Trophoblast cell (in vitro differentiated cells and primary cell): ENCODE measurements around the gene CFAP69.
"Not testable (repeated sequence)": the region's sequence is repeated elsewhere in the genome, so short reads cannot be mapped to it uniquely, and the experiment has no call there.

ENCODE experiments used
- DNase-seq, 2 donors: peaks; one replicate each; pipeline ENCODE4 v3.0.0-alpha.2; 2016
- H2AFZ ChIP-seq: 2 replicates; pipeline ENCODE4 v1.6.1; 2013; ENCODE audit warnings: low read length, moderate library complexity, mild to moderate bottlenecking; ENCODE audit not compliant: insufficient read depth, poor library complexity
- H2AK5ac ChIP-seq: 2 replicates; pipeline ENCODE4 v1.6.1; 2013; ENCODE audit warnings: mild to moderate bottlenecking, low read length
- H2BK120ac ChIP-seq: 2 replicates; pipeline ENCODE4 v1.6.1; 2013; ENCODE audit warnings: low read length, mild to moderate bottlenecking, moderate library complexity; ENCODE audit not compliant: insufficient read depth, poor library complexity
- H2BK12ac ChIP-seq: 2 replicates; pipeline ENCODE4 v1.6.1; 2013; ENCODE audit warnings: mild to moderate bottlenecking, low read length, moderate library complexity
- H2BK5ac ChIP-seq: 2 replicates; pipeline ENCODE4 v1.6.1; 2013; ENCODE audit warnings: low read length, low read depth, moderate library complexity, mild to moderate bottlenecking; ENCODE audit not compliant: poor library complexity
- H3K14ac ChIP-seq: 2 replicates; pipeline ENCODE4 v1.6.1; 2013; ENCODE audit warnings: mild to moderate bottlenecking, low read length
- H3K18ac ChIP-seq: 2 replicates; pipeline ENCODE4 v1.6.1; 2013; ENCODE audit warnings: mild to moderate bottlenecking, low read length
- H3K23ac ChIP-seq: 2 replicates; pipeline ENCODE4 v1.6.1; 2013; ENCODE audit warnings: low read length
- H3K27ac ChIP-seq: 2 replicates; pipeline ENCODE4 v1.5.1; 2013; ENCODE audit warnings: low read depth, mild to moderate bottlenecking, inconsistent platforms, low read length, moderate library complexity
- H3K27me3 ChIP-seq: 2 replicates; pipeline ENCODE4 v1.6.1; 2013; ENCODE audit warnings: inconsistent platforms, mild to moderate bottlenecking, low read length, moderate library complexity; ENCODE audit not compliant: insufficient read depth
- H3K36me3 ChIP-seq, 2 experiments: 1 replicate in 1 of 2; 2 replicates in 1 of 2; pipeline ENCODE4 v1.6.1; 2013; ENCODE audit warnings: low read length in 2 of 2, mild to moderate bottlenecking in 2 of 2, moderate library complexity in 1 of 2; ENCODE audit not compliant: insufficient read depth in 2 of 2, control insufficient read depth in 1 of 2
- H3K4ac ChIP-seq: 2 replicates; pipeline ENCODE4 v1.6.1; 2013; ENCODE audit warnings: low read depth, mild to moderate bottlenecking, low read length, moderate library complexity
- H3K4me1 ChIP-seq, 2 experiments: 1 replicate in 1 of 2; 2 replicates in 1 of 2; pipeline ENCODE4 v1.6.1; 2013; ENCODE audit warnings: low read length in 2 of 2, mild to moderate bottlenecking in 2 of 2, moderate library complexity in 1 of 2; ENCODE audit not compliant: insufficient read depth in 2 of 2, control insufficient read depth in 1 of 2
- H3K4me2 ChIP-seq: 2 replicates; pipeline ENCODE4 v1.6.1; 2013; ENCODE audit warnings: inconsistent platforms, mild to moderate bottlenecking, low read length, moderate library complexity
- H3K4me3 ChIP-seq: 2 replicates; pipeline ENCODE4 v1.5.1; 2013; ENCODE audit warnings: mild to moderate bottlenecking, low read depth, low read length, inconsistent platforms
- H3K79me1 ChIP-seq: one replicate; pipeline ENCODE4 v1.6.1; 2013; ENCODE audit warnings: low read length
- H3K79me2 ChIP-seq: 2 replicates; pipeline ENCODE4 v1.6.1; 2013; ENCODE audit warnings: low read length, mild to moderate bottlenecking; ENCODE audit not compliant: control insufficient read depth, insufficient read depth, poor library complexity
- H3K9ac ChIP-seq: 2 replicates; pipeline ENCODE4 v1.6.1; 2013; ENCODE audit warnings: mild to moderate bottlenecking, low read length
- H3K9me3 ChIP-seq: 2 replicates; pipeline ENCODE4 v1.6.1; 2013; ENCODE audit warnings: low read depth, mild to moderate bottlenecking, control low read depth, inconsistent platforms, low read length; ENCODE audit not compliant: insufficient read depth
- H4K12ac ChIP-seq: 2 replicates; pipeline ENCODE4 v1.6.1; 2013; ENCODE audit warnings: low read depth, mild to moderate bottlenecking, low read length, moderate library complexity
- H4K8ac ChIP-seq: 2 replicates; pipeline ENCODE4 v1.6.1; 2013; ENCODE audit warnings: low read depth, mild to moderate bottlenecking, low read length, moderate library complexity
- H4K91ac ChIP-seq: one replicate; pipeline ENCODE4 v1.6.1; 2013; ENCODE audit warnings: low read depth, mild to moderate bottlenecking, low read length, moderate library complexity
- WGBS: extraction: QIAGEN DNeasy Blood & Tissue Kit; methylation state at CpG from one replicate; pipeline ENCODE4 v1.1.7; 2013; ENCODE audit warnings: missing lambda C conversion rate; ENCODE audit not compliant: insufficient read length, insufficient coverage; ENCODE audit errors: extremely low coverage; 5-methylcytosine and 5-hydroxymethylcytosine counted together

CFAP69 gene

GRCh38 chr7:90250601-90251303 is 5.8 kb downstream of the CFAP69 start:
- no peak overlapping the region for H3K4ac ChIP-seq
- H3K4me3 ChIP-seq = no peak overlapping the region
- H3K79me2 ChIP-seq = no peaks in the 10 kb centered on the region

DNA sequence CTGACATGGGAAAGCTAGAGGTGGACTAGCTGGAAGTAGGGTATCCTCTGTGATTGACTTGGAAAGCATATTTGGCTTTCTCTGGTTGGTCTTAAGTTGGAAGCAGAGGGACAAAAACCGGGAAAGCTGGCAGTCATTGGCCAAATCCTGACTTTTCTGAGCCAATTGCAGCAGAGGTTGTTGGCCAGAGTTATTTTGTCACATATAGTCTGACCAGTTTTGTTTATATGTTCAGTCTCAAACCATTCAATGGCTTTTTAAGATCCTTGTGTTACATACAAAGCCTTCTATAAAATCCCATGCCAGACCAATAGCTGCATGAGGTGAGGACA is 6.3 kb downstream of the CFAP69 start:
- Histone ChIP-seq H2AFZ (no peak overlapping the region), H2BK5ac (no peak overlapping the region), H3K4me3 (no peak overlapping the region), H3K14ac (no peak overlapping the region), H2BK120ac (no peak overlapping the region), H4K91ac (no peak overlapping the region), H4K8ac (no peak overlapping the region), H3K23ac (no peak overlapping the region), H3K36me3 (no peaks in the 10 kb centered on the region), H4K12ac (no peak overlapping the region), H3K18ac (no peak overlapping the region), H2BK12ac (no peak overlapping the region), H3K79me2 (no peaks in the 10 kb centered on the region), H3K9me3 (no peaks in the 10 kb centered on the region), H2AK5ac (no peak overlapping the region), H3K4me2 (no peak overlapping the region), H3K4ac (no peak overlapping the region), H3K9ac (no peak overlapping the region), H3K4me1 (no peaks in the 10 kb centered on the region), H3K27me3 (no peaks in the 10 kb centered on the region), H3K27ac (no peak overlapping the region), H3K79me1 (no peaks in the 10 kb centered on the region)
- no peak for DNase-seq
- whole genome bisulfite sequencing = no CpG with 5 or more reads among the region's 1 CpG

More at GRCh38 chr7:90250601-90251303, 5.8 kb downstream of the CFAP69 start:
- no peak overlapping the region for H2AFZ ChIP-seq
- H3K23ac ChIP-seq = no peak overlapping the region
- H4K12ac ChIP-seq = no peak overlapping the region
- no peak overlapping the region for H3K9ac ChIP-seq
- H3K14ac ChIP-seq = no peak overlapping the region
- H3K4me1 ChIP-seq = no peaks in the 10 kb centered on the region
- H3K4me2 ChIP-seq = no peak overlapping the region
- no peaks in the 10 kb centered on the region for H3K79me1 ChIP-seq
- H3K36me3 ChIP-seq = no peaks in the 10 kb centered on the region
- DNase-seq = no peak
- H3K9me3 ChIP-seq = no peaks in the 10 kb centered on the region
- H3K27ac ChIP-seq = no peak overlapping the region
- no peak overlapping the region for H2BK5ac ChIP-seq
- H2BK120ac ChIP-seq = no peak overlapping the region
- H4K8ac ChIP-seq = no peak overlapping the region
- no peak overlapping the region for H3K18ac ChIP-seq
- H3K27me3 ChIP-seq = no peaks in the 10 kb centered on the region
- no peak overlapping the region for H2AK5ac ChIP-seq
- WGBS = no CpG with 5 or more reads among the region's 3 CpGs
- H2BK12ac ChIP-seq = no peak overlapping the region
- H4K91ac ChIP-seq = no peak overlapping the region

GRCh38 chr7:90256011-90256410 is 11.0 kb downstream of the CFAP69 start:
- not testable (repeated sequence) for H4K12ac ChIP-seq, H3K4me2 ChIP-seq, H3K27ac ChIP-seq, H3K36me3 ChIP-seq, H3K9me3 ChIP-seq, H3K79me2 ChIP-seq, H3K4me1 ChIP-seq, H2BK12ac ChIP-seq, H3K23ac ChIP-seq, DNase-seq, H3K27me3 ChIP-seq, H3K4me3 ChIP-seq, H3K4ac ChIP-seq, H4K8ac ChIP-seq, H3K79me1 ChIP-seq, H2BK5ac ChIP-seq, H2BK120ac ChIP-seq, H3K14ac ChIP-seq, H3K18ac ChIP-seq, H2AFZ ChIP-seq, H4K91ac ChIP-seq, H2AK5ac ChIP-seq, H3K9ac ChIP-seq
- WGBS = no CpG with 5 or more reads among the region's 5 CpGs

GRCh38 chr7:90256778-90257177 is 11.8 kb downstream of the CFAP69 start:
- H3K9ac ChIP-seq = no peak overlapping the region
- no peak overlapping the region for H4K91ac ChIP-seq
- H3K18ac ChIP-seq = no peak overlapping the region
- no peaks in the 10 kb centered on the region for H3K9me3 ChIP-seq
- H3K4me2 ChIP-seq = no peak overlapping the region
- no CpG with 5 or more reads among the region's 1 CpG for WGBS
- no peaks in the 10 kb centered on the region for H3K27me3 ChIP-seq
- no peak overlapping the region for H2BK120ac ChIP-seq
- no peak overlapping the region for H3K4ac ChIP-seq
- no peak overlapping the region for H4K8ac ChIP-seq
- no peak for DNase-seq
- H4K12ac ChIP-seq = no peak overlapping the region
- H3K27ac ChIP-seq = no peak overlapping the region
- H2BK12ac ChIP-seq = no peak overlapping the region
- no peak overlapping the region for H2BK5ac ChIP-seq
- no peaks in the 10 kb centered on the region for H3K79me1 ChIP-seq
- H2AFZ ChIP-seq = no peak overlapping the region
- no peaks in the 10 kb centered on the region for H3K36me3 ChIP-seq
- no peak overlapping the region for H3K4me3 ChIP-seq
- no peak overlapping the region for H2AK5ac ChIP-seq
- H3K79me2 ChIP-seq = no peaks in the 10 kb centered on the region
- H3K23ac ChIP-seq = no peak overlapping the region
- no peaks in the 10 kb centered on the region for H3K4me1 ChIP-seq
- H3K14ac ChIP-seq = no peak overlapping the region
